Mesenchymal stem cell (in vitro differentiated cells and primary cell): ENCODE results near the gene FNTB. TPM values are rescaled to one million over a fixed set of nuclear protein-coding genes. Genes with fewer than 3 reads are reported as not detected.

Experiments used
- DNase-seq: peaks from one replicate; pipeline ENCODE4 v3.0.0-alpha.2; 2013
- H2AFZ ChIP-seq: one replicate; pipeline ENCODE4 v1.6.1; 2013; ENCODE audit warnings: low read depth, mild to moderate bottlenecking, control low read depth, inconsistent platforms, low read length, moderate library complexity
- H2AK5ac ChIP-seq: 2 replicates; pipeline ENCODE4 v1.6.1; 2013; ENCODE audit warnings: low read length, moderate library complexity, mild to moderate bottlenecking, inconsistent platforms; ENCODE audit not compliant: severe bottlenecking
- H2BK120ac ChIP-seq: one replicate; pipeline ENCODE4 v1.6.1; 2013; ENCODE audit warnings: low read depth, mild to moderate bottlenecking, inconsistent platforms, low read length, moderate library complexity
- H2BK12ac ChIP-seq, 2 experiments: one replicate each; pipeline ENCODE4 v1.6.1; 2013; ENCODE audit warnings: inconsistent platforms in 2 of 2, low read length in 2 of 2, mild to moderate bottlenecking in 2 of 2, moderate library complexity in 2 of 2, control low read depth in 1 of 2
- H2BK15ac ChIP-seq: one replicate; pipeline ENCODE4 v1.6.1; 2013; ENCODE audit warnings: mild to moderate bottlenecking, low read depth, inconsistent platforms; ENCODE audit not compliant: poor library complexity, severe bottlenecking
- H2BK5ac ChIP-seq: 2 replicates; pipeline ENCODE4 v1.6.1; 2013; ENCODE audit warnings: low read depth, mild to moderate bottlenecking, low read length, control low read depth, inconsistent platforms; ENCODE audit not compliant: poor library complexity, severe bottlenecking
- H3K14ac ChIP-seq, 2 experiments: one replicate each; pipeline ENCODE4 v1.6.1; 2013; ENCODE audit warnings: inconsistent platforms in 2 of 2, low read length in 2 of 2, control low read depth in 1 of 2, mild to moderate bottlenecking in 1 of 2, moderate library complexity in 1 of 2
- H3K18ac ChIP-seq, 2 experiments: one replicate each; pipeline ENCODE4 v1.6.1; 2013; ENCODE audit warnings: inconsistent platforms in 2 of 2, low read length in 2 of 2, control low read depth in 1 of 2, low read depth in 1 of 2, mild to moderate bottlenecking in 1 of 2
- H3K23ac ChIP-seq, 2 experiments: one replicate each; pipeline ENCODE4 v1.6.1; 2013; ENCODE audit warnings: inconsistent platforms in 2 of 2, low read length in 2 of 2, mild to moderate bottlenecking in 2 of 2, moderate library complexity in 2 of 2, control low read depth in 1 of 2
- H3K27ac ChIP-seq: 2 replicates; pipeline ENCODE4 v1.5.1; 2013; ENCODE audit warnings: mild to moderate bottlenecking, moderate library complexity, low read length, control low read depth, inconsistent platforms; ENCODE audit not compliant: poor library complexity, severe bottlenecking
- H3K27me3 ChIP-seq, 2 experiments: 2 replicates each; pipeline versions ENCODE4 v1.6.1 to v1.7.0; 2013; ENCODE audit warnings: low read length in 2 of 2, mild to moderate bottlenecking in 2 of 2, moderate library complexity in 2 of 2, control low read depth in 1 of 2, inconsistent platforms in 1 of 2; ENCODE audit not compliant: control insufficient read depth in 1 of 2, insufficient read depth in 1 of 2
- H3K36me3 ChIP-seq, 2 experiments: 2 replicates each; pipeline versions ENCODE4 v1.6.1 to v1.7.0; 2013; ENCODE audit warnings: low read length in 2 of 2, control low read depth in 1 of 2, inconsistent platforms in 1 of 2, low read depth in 1 of 2, mild to moderate bottlenecking in 1 of 2; ENCODE audit not compliant: insufficient read depth in 2 of 2, control insufficient read depth in 1 of 2
- H3K4ac ChIP-seq, 2 experiments: one replicate each; pipeline ENCODE4 v1.6.1; 2013; ENCODE audit warnings: inconsistent platforms in 2 of 2, low read length in 2 of 2, mild to moderate bottlenecking in 2 of 2, moderate library complexity in 2 of 2, control low read depth in 1 of 2, low read depth in 1 of 2
- H3K4me1 ChIP-seq: 2 replicates; pipeline ENCODE4 v1.6.1; 2013; ENCODE audit warnings: low read depth, low read length, control low read depth; ENCODE audit not compliant: control insufficient read depth, insufficient read depth
- H3K4me2 ChIP-seq: 2 replicates; pipeline ENCODE4 v1.6.1; 2013; ENCODE audit warnings: low read length, mild to moderate bottlenecking, inconsistent platforms; ENCODE audit not compliant: poor library complexity, severe bottlenecking
- H3K4me3 ChIP-seq, 2 experiments: 2 replicates each; pipeline versions ENCODE4 v1.5.1 to v1.7.0; 2013; ENCODE audit warnings: low read length in 2 of 2, mild to moderate bottlenecking in 2 of 2, control low read depth in 1 of 2, low read depth in 1 of 2; ENCODE audit not compliant: insufficient read depth in 1 of 2
- H3K79me1 ChIP-seq: replicated peaks from 2 replicates; pipeline ENCODE4 v1.6.1; 2013; ENCODE audit warnings: mild to moderate bottlenecking, control low read depth, low read length, inconsistent platforms; ENCODE audit not compliant: poor library complexity, severe bottlenecking
- H3K9ac ChIP-seq: 2 replicates; pipeline ENCODE4 v1.7.0; 2013; ENCODE audit warnings: mild to moderate bottlenecking, low read length, moderate library complexity
- H3K9me3 ChIP-seq: 2 replicates; pipeline ENCODE4 v1.7.0; 2013; ENCODE audit warnings: mild to moderate bottlenecking, low read length; ENCODE audit not compliant: control insufficient read depth
- H4K8ac ChIP-seq: one replicate; pipeline ENCODE4 v1.6.1; 2013; ENCODE audit warnings: inconsistent platforms, mild to moderate bottlenecking, low read length, moderate library complexity
- H4K91ac ChIP-seq: one replicate; pipeline ENCODE4 v1.6.1; 2013; ENCODE audit warnings: mild to moderate bottlenecking, low read length, inconsistent platforms
- WGBS: methylation state at CpG from one replicate; pipeline ENCODE4 v1.1.7; 2013; ENCODE audit warnings: mixed read lengths; 5-methylcytosine and 5-hydroxymethylcytosine counted together
- small RNA-seq: library from polyadenylated mRNA; stranded (forward); fragments of <200 nt; extraction: miRNeasy Mini kit (QIAGEN cat#:217004); gene quantifications from one replicate; pipeline ENCODE3, GENCODE V24; 2013; ENCODE audit warnings: low read depth

FNTB gene

GRCh38 chr14:65107200-65107599 lies 120.5 kb downstream of the FNTB start:
- Histone ChIP-seq H3K14ac (no peak overlapping the region), H3K27ac (no peak overlapping the region), H3K4me1 (peaks cover 2% of the 10 kb centered on the region), H2AK5ac (no peak overlapping the region), H3K27me3 (peaks cover 6 to 7% of the 10 kb centered on the region in 2 experiments), H2AFZ (no peak overlapping the region), H3K79me1 (no peaks in the 10 kb centered on the region), H3K9me3 (no peaks in the 10 kb centered on the region), H3K4ac (no peak overlapping the region), H3K23ac (no peak overlapping the region), H2BK120ac (no peak overlapping the region), H3K18ac (no peak overlapping the region), H2BK15ac (no peak overlapping the region), H4K91ac (no peak overlapping the region), H2BK12ac (no peak overlapping the region), H3K36me3 (no peaks in the 10 kb centered on the region), H3K4me2 (no peak overlapping the region), H3K9ac (no peak overlapping the region), H3K4me3 (no peak overlapping the region), H4K8ac (no peak overlapping the region), H2BK5ac (no peak overlapping the region)
- WGBS: no CpG with 5 or more reads among the region's 1 CpG
- DNase-seq: no peak

- no peak overlapping the region for H3K4me3 ChIP-seq
- H2BK15ac ChIP-seq: no peak overlapping the region
- H3K9ac ChIP-seq: no peak overlapping the region
- no peaks in the 10 kb centered on the region for H3K4me1 ChIP-seq
- H3K36me3 ChIP-seq: no peaks in the 10 kb centered on the region
- no peaks in the 10 kb centered on the region for H3K79me1 ChIP-seq
- no peak overlapping the region for H2BK5ac ChIP-seq
- H2BK120ac ChIP-seq: no peak overlapping the region
- no peak overlapping the region for H4K91ac ChIP-seq
- 91% methylated on average over 4 of the region's 4 CpGs for WGBS
- H3K23ac ChIP-seq: no peak overlapping the region
- H3K27ac ChIP-seq: no peak overlapping the region
- no peak overlapping the region for H3K4me2 ChIP-seq
- no peaks in the 10 kb centered on the region for H3K9me3 ChIP-seq
- peaks cover 6 to 7% of the 10 kb centered on the region in 2 experiments for H3K27me3 ChIP-seq
- no peak overlapping the region for H2AK5ac ChIP-seq
- no peak overlapping the region for H3K18ac ChIP-seq
- no peak overlapping the region for H3K14ac ChIP-seq
- H2BK12ac ChIP-seq: no peak overlapping the region
- H3K4ac ChIP-seq: no peak overlapping the region
- H4K8ac ChIP-seq: no peak overlapping the region
- no peak overlapping the region for H2AFZ ChIP-seq
- DNase-seq: no peak
These were observed 122.7 kb downstream of the FNTB start for GRCh38 chr14:65109357-65109756.

DNA sequence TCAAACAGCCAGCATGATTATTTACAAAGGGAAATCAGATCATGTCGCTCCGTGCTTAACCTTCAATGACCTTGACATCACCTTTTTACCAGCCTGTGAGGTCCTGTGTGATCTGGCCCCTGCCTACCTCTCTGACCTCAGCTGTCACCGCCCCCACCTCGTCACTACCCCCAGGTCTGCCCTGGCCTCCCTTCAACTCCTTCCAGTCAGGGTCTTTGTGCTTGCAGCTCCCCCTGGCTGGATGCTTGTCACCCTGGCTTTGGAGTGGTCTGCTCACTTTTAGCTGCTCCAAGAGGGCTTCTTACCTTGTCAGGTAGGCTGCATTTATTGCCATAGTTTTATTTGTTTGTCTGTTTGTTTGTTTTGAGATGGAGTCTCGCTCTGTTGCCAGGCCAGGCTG lies 123.8 kb downstream of the FNTB start:
- Histone ChIP-seq H3K27ac (no peak overlapping the region), H3K23ac (no peak overlapping the region), H3K4ac (no peak overlapping the region), H2AK5ac (no peak overlapping the region), H2BK15ac (no peak overlapping the region), H3K9me3 (no peaks in the 10 kb centered on the region), H3K36me3 (no peaks in the 10 kb centered on the region), H4K8ac (no peak overlapping the region), H3K18ac (no peak overlapping the region), H3K4me2 (no peak overlapping the region), H3K79me1 (no peaks in the 10 kb centered on the region), H3K9ac (no peak overlapping the region), H2AFZ (no peak overlapping the region), H2BK120ac (no peak overlapping the region), H2BK12ac (no peak overlapping the region), H3K14ac (peak overlapping the region in 1 of 2 experiments; percentile 26), H2BK5ac (no peak overlapping the region), H4K91ac (no peak overlapping the region), H3K27me3 (peaks cover 6 to 7% of the 10 kb centered on the region in 2 experiments), H3K4me1 (no peaks in the 10 kb centered on the region), H3K4me3 (no peak overlapping the region)
- 65% methylated on average over 5 of the region's 5 CpGs for WGBS
- no peak for DNase-seq

Small RNAs within 50 kb of the gene (small RNA-seq; reads per million reads assigned to genes)
- not detected for gene MIR4706
